Hepatocyte (in vitro differentiated cells): ENCODE results near the gene CC2D2A. TPM values are rescaled to one million over a fixed set of nuclear protein-coding genes. Genes with fewer than 3 reads are reported as not detected.

Source experiments
- DNase-seq: peaks from one replicate; pipeline ENCODE4 v3.0.0-alpha.2; 2016; ENCODE audit warnings: low spot score
- H2AFZ ChIP-seq: fragments of 200-600 bp; sonication (generic); 2 replicates; pipeline ENCODE4 v1.6.0; 2016; ENCODE audit warnings: antibody characterized with exemption, mild to moderate bottlenecking
- H3K27ac ChIP-seq: fragments of 200-600 bp; sonication (generic); 2 replicates; pipeline ENCODE4 v1.5.1; 2016; ENCODE audit warnings: mild to moderate bottlenecking
- H3K27me3 ChIP-seq: fragments of 200-600 bp; sonication (generic); 2 replicates; pipeline ENCODE4 v1.6.1; 2016
- H3K36me3 ChIP-seq: fragments of 200-600 bp; sonication (generic); replicated peaks from 2 replicates; pipeline ENCODE4 v1.5.1; 2016; ENCODE audit warnings: low read depth; ENCODE audit not compliant: insufficient read depth
- H3K4me1 ChIP-seq: fragments of 200-600 bp; sonication (generic); 2 replicates; pipeline ENCODE4 v1.5.1; 2016; ENCODE audit warnings: mild to moderate bottlenecking, moderate library complexity; ENCODE audit not compliant: insufficient read depth
- H3K4me2 ChIP-seq: fragments of 200-600 bp; sonication (generic); 2 replicates; pipeline ENCODE4 v1.6.0; 2016
- H3K4me3 ChIP-seq: fragments of 200-600 bp; sonication (generic); 2 replicates; pipeline ENCODE4 v1.5.1; 2016; ENCODE audit warnings: mild to moderate bottlenecking
- H3K79me2 ChIP-seq: fragments of 200-600 bp; sonication (generic); 2 replicates; pipeline ENCODE4 v1.6.0; 2017; ENCODE audit warnings: mild to moderate bottlenecking
- H3K9me2 ChIP-seq: fragments of 200-600 bp; sonication (generic); replicated peaks from 2 replicates; pipeline ENCODE4 v1.6.0; 2017; ENCODE audit warnings: mild to moderate bottlenecking; ENCODE audit not compliant: insufficient read depth
- H3K9me3 ChIP-seq: fragments of 200-600 bp; sonication (generic); 2 replicates; pipeline ENCODE4 v1.5.1; 2016; ENCODE audit warnings: low read depth, mild to moderate bottlenecking
- H4K20me1 ChIP-seq: fragments of 200-600 bp; sonication (generic); 2 replicates; pipeline ENCODE4 v1.6.0; 2016; ENCODE audit warnings: mild to moderate bottlenecking; ENCODE audit not compliant: insufficient read depth, poor library complexity, severe bottlenecking
- EZH2 ChIP-seq: fragments of 200-600 bp; sonication (generic); IDR thresholded peaks from 2 replicates; pipeline ENCODE4 v1.6.1; 2016; ENCODE audit warnings: antibody characterized with exemption, mild to moderate bottlenecking, borderline replicate concordance
- EZH2phosphoT487 ChIP-seq: fragments of 200-600 bp; sonication (generic); IDR thresholded peaks from one replicate; pipeline ENCODE4 v1.6.1; 2018; ENCODE audit warnings: antibody characterized with exemption, mild to moderate bottlenecking, low read depth, moderate library complexity; ENCODE audit not compliant: unreplicated experiment, severe bottlenecking
- WGBS: methylation state at CpG from one replicate; pipeline ENCODE4 v1.1.6; 2016; ENCODE audit warnings: low lambda C conversion rate; ENCODE audit errors: missing lambda C conversion rate; 5-methylcytosine and 5-hydroxymethylcytosine counted together
- polyA plus RNA-seq: library from polyadenylated mRNA; unstranded; fragments of >200 nt; fragmentation: Nextera tagmentation; extraction: Ambion mirVana; gene quantifications from 2 replicates; pipeline ENCODE4 v1.2.1, GENCODE V29; 2016
- total RNA-seq: library from RNA; depleted of rRNA; stranded (reverse); fragments of >200 nt; gene quantifications from 2 replicates; pipeline ENCODE4 v1.2.3, GENCODE V29; 2014
- TF ChIP-seq, protein P1 (sequence below): fragments of 200-600 bp; sonication (generic); IDR thresholded peaks from 2 replicates; pipeline ENCODE4 v1.5.1; 2016; ENCODE audit warnings: antibody characterized with exemption, mild to moderate bottlenecking; ENCODE audit not compliant: poor library complexity

Gene CC2D2A
- total and polyA plus RNA-seq, 2 experiments from 2014 or later = 6.8 to 33.6 TPM

DNA sequence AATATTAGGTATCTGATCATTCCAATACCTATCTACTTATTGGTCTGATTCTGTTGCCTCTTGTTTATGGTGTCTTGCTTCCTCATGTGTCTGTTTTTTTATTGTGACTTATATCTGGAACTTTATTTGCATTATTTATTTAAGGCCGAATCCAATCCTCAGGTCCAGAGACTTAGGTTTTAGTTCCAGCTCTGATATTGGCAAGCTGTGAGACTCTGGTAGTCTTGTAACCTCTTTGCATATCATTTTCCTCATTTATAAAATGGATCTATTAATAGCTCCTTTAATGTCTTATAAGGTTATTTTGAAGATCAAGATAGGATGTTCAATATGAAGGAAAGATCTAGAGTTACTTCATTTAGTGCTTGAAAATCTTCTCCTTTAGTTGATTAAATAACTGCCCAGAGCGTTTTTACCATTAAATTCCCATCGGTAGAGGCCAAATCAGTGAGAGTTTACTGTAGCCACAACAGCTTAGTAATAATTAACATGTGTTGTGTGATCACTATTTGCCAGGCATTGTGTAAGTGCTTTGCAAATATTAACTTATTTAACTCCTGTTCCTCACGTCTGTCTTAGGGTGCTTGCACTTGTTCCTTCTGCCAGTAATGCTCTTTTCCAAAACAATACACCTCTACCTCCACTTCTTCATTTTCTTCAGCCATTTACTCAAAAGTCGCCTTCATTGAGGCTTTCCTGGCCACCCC, 82.2 kb downstream of the CC2D2A start:
- H3K4me2 ChIP-seq = peak overlapping the region; percentile 42
- H3K9me3 ChIP-seq = no peaks in the 10 kb centered on the region
- 59% methylated on average over 5 of the region's 5 CpGs for WGBS
- H2AFZ ChIP-seq = no peak overlapping the region
- no peaks in the 10 kb centered on the region for H3K9me2 ChIP-seq
- H3K27me3 ChIP-seq = no peaks in the 10 kb centered on the region
- H3K27ac ChIP-seq = peak overlapping the region; percentile 37
- no peaks in the 10 kb centered on the region for H3K36me3 ChIP-seq
- H3K4me3 ChIP-seq = no peak overlapping the region
- peak; percentile 18 for DNase-seq
- peaks cover 3% of the 10 kb centered on the region for H3K4me1 ChIP-seq
- no peaks in the 10 kb centered on the region for H4K20me1 ChIP-seq
- H3K79me2 ChIP-seq = no peaks in the 10 kb centered on the region
- TF ChIP-seq, protein P1, sequence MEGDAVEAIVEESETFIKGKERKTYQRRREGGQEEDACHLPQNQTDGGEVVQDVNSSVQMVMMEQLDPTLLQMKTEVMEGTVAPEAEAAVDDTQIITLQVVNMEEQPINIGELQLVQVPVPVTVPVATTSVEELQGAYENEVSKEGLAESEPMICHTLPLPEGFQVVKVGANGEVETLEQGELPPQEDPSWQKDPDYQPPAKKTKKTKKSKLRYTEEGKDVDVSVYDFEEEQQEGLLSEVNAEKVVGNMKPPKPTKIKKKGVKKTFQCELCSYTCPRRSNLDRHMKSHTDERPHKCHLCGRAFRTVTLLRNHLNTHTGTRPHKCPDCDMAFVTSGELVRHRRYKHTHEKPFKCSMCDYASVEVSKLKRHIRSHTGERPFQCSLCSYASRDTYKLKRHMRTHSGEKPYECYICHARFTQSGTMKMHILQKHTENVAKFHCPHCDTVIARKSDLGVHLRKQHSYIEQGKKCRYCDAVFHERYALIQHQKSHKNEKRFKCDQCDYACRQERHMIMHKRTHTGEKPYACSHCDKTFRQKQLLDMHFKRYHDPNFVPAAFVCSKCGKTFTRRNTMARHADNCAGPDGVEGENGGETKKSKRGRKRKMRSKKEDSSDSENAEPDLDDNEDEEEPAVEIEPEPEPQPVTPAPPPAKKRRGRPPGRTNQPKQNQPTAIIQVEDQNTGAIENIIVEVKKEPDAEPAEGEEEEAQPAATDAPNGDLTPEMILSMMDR = no peak
- TF ChIP-seq EZH2 = no peak
- no peak for TF ChIP-seq EZH2phosphoT487

- WGBS = 76% methylated on average over 6 of the region's 6 CpGs
- Histone ChIP-seq H3K27me3 (no peaks in the 10 kb centered on the region), H3K4me1 (peaks cover 3% of the 10 kb centered on the region), H3K4me3 (no peak overlapping the region), H3K27ac (peak overlapping the region; percentile 37), H3K9me3 (no peaks in the 10 kb centered on the region), H3K4me2 (peak overlapping the region; percentile 42), H4K20me1 (no peaks in the 10 kb centered on the region), H3K79me2 (no peaks in the 10 kb centered on the region), H2AFZ (no peak overlapping the region), H3K36me3 (no peaks in the 10 kb centered on the region), H3K9me2 (no peaks in the 10 kb centered on the region)
- DNase-seq = no peak
- no peak for TF ChIP-seq EZH2phosphoT487
- TF ChIP-seq, protein P1 = no peak
- no peak for TF ChIP-seq EZH2
These were observed 83.1 kb downstream of the CC2D2A start for GRCh38 chr4:15552557-15553362.

DNA sequence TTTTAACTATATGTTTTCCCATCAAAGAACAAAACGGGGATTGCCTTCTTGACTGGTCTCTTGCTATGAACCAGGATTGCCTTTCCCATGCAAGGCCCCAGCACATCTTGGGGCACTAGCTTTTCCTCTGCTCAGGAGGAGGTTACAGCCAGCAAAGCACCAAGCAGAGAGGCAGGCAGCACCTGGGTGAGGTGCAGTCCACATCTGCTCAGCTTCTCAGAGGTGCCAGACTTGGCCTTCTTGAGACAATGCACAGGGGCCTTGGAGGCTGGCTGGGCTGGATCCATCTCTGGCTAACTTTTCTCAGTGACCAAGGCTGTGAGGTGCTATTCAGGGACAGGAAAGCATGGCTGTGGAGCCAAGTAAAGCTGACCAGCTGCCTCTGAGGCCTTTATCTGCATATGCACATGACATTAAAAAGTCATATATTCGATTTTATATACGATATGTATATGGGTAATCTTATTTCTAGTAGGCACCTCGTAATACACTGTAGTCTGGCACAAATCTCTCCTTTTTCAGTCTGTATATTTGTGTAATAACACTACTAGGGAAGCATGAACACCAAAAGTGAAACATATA, 86.9 kb downstream of the CC2D2A start:
- no peaks in the 10 kb centered on the region for H3K27me3 ChIP-seq
- H4K20me1 ChIP-seq = no peaks in the 10 kb centered on the region
- no peak overlapping the region for H3K4me2 ChIP-seq
- no peak overlapping the region for H3K27ac ChIP-seq
- no peaks in the 10 kb centered on the region for H3K9me2 ChIP-seq
- DNase-seq = no peak
- 93% methylated on average over 4 of the region's 4 CpGs for WGBS
- no peaks in the 10 kb centered on the region for H3K79me2 ChIP-seq
- H3K4me3 ChIP-seq = no peak overlapping the region
- H3K4me1 ChIP-seq = peaks cover 8% of the 10 kb centered on the region
- H3K36me3 ChIP-seq = no peaks in the 10 kb centered on the region
- H3K9me3 ChIP-seq = no peaks in the 10 kb centered on the region
- TF ChIP-seq, protein P1 = no peak
- TF ChIP-seq EZH2phosphoT487 = no peak
- TF ChIP-seq EZH2 = no peak
- no peak overlapping the region for H2AFZ ChIP-seq
